NCI-H446 treated with DMSO at 0.1 percent for 48 hours (cell line): ENCODE measurements around the gene SSH3.
"Not testable (repeated sequence)": the region's sequence is repeated elsewhere in the genome, so short reads cannot be mapped to it uniquely, and the experiment has no call there.

Experiments used
- DNase-seq: peaks from one replicate; lab custom pipeline; 2025; lab: John Stamatoyannopoulos, UW

The SSH3 gene

DNA sequence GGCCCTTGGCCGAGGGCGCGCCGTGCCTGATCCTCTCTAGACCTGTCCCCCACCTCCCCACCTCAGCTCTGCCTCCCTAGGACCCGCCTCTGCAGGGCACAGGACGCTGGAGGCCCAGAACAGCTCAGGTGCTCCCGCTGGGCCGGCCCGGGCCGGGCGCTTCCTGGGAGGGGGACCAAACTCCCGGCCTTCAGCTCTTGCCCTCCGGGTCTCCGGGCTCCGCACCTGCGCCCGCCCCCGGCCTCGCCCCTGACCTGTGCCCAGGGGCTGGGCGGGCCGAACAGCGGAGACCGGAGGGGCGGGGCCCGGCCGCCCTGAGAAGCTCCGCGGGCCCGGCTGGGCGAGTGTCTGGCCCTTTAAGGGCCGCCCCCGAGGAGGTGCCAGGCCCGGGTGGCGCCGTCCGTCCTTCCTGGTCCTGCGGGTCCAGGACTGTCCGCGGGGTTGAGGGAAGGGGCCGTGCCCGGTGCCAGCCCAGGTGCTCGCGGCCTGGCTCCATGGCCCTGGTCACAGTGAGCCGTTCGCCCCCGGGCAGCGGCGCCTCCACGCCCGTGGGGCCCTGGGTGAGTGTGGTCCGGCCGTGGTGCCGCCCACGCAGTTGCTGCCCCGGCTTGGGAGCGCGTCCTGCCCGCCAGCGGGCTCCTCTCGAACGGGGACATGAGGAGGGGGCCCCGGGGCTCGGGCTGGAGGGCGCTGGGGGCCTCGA is at the start of gene SSH3:
Gene SSH3, plus strand, starts transcription at position 399 of the 703 bp plus-strand sequence. Its CDS starts 96 bp downstream, at position 495.
- no peak for DNase-seq

DNA sequence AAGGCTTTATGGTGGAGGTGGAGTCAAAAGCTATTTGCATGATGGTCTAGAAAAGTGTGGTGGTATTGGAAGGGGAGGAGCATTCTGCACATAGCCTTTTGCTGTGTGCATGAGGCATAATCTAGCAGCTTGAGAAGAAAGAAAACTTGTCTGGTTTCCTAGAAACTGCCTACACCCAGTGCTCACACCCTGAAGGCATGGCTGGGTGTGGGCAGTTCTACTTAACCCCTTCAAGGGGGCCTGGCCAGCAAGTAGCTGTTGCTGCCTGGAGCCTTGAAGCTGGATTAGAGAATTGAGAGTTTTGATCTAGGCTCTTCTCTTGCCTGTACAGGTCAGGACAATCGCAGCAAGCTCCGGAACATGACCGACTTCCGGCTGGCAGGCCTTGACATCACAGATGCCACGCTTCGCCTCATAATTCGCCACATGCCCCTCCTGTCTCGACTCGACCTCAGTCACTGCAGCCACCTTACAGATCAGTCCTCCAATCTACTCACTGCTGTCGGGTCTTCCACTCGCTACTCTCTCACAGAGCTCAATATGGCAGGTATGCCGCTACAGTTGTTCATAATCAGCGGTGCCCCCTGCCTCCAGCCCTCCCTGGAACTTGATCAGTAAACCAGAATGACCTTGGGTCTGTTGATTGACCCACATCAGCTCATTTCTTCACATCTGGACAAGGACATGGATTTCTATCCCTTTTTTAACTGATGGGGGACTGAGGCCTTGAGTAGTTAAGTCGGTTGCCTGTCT is 49.3 kb upstream of the SSH3 start:
- DNase-seq = no peak

DNA sequence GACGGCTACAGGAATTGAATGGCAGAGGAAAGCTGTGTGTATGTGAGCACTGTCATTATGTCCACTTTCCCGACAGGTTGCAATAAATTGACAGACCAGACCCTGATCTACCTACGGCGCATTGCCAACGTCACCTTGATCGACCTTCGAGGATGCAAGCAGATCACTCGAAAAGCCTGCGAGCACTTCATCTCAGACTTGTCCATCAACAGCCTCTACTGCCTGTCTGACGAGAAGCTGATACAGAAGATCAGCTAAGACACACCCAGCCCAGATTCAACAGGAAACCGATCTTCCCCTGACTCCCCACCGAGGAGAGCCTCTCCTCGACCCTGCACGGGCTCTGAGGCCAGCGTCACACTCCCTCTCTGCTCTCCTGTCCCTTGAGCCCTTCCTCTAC is 48.5 kb upstream of the SSH3 start:
- no peak for DNase-seq

GRCh38 chr11:67255353-67255752 is 48.0 kb upstream of the SSH3 start:
- no peak for DNase-seq

- no peak for DNase-seq
Measured at GRCh38 chr11:67255864-67256263, 47.5 kb upstream of the SSH3 start.

DNA sequence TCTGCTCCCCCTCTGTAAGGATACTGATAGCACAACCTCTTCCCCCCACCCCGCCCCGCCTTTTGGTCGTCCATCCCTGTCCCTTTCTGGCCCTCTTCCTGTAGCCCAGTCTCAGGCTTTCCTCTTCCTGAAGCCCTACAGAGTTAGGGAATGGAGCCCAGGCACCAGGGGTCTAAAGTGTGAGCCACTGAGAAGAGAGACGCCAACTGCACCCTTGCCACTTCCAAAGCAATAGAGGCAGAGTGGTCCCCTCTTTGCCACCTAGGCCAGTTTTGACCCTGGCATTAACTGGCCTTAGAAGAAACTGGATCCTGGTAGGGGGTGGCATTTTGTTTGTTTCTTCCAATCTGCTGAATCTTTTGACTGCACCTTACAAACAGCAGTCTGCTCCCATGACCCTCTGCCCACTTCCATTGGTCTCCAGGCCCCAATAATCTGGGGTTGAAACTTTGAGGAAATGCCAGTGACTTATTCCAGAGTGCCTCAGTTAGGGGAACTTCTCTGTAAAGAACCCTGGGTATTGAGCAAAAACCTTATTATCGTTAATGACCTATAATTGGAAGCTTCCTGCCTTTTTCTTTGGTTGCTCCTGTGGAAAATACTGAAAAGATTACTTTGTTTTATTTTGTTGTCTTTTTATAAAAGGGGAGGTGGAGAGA is 46.7 kb upstream of the SSH3 start:
- no peak for DNase-seq

DNA sequence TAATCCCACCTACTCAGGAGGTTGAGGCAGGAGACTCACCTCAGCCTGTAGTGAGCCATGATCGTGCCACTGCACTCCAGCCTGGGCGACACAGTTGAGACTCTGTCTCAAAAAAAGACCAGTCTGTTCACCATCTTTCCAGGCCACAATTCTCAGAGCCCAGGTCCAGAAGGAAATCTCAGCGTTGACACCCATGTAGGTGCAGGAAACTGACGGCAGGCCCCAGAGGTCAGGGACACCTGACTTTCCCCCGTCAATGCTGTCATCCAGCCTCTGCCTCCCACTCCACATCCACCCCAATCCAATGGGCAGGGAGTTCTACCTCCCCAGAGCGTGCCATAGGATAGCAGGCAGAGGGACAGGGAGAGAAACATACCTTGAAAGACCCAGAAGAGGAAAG is 42.9 kb upstream of the SSH3 start:
- no peak for DNase-seq

DNA sequence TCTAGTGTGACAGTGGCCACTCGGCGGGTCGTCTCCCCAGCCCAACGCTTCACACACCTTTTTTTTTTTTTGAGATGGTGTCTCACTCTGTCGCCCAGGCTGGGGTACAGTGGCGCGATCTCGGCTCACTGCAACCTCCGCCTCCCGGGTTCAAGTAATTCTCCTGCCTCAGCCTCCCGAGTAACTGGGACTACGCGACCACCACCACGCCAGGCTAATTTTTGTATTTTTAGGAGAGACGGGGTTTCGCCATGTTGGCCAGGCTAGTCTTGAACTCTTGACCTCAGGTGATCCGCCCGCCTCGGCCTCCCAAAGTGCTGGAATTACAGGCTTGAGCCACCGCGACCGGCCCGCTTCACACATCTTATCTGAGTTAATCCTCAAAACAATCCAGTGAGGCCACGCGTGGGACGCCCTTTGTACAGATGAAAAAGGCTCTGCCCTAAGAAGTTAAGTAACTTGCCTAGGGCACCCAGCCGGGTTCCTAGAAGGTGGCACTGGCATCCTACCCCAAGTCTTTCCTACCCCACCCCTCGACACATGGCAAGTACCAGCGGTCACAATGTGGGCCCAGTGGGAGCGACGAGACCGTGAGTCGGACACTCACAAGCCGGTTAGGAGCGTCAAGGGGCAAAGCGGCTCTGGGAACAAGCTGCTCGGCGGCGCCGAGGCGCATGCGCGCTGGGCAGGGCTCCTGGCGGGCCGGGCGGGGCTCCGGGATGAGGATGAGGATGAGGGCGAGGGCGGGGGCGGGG is 42.3 kb upstream of the SSH3 start:
- DNase-seq = not testable (repeated sequence)

GRCh38 chr11:67261640-67261945 is 41.7 kb upstream of the SSH3 start:
- no peak for DNase-seq

- no peak for DNase-seq
Measured at GRCh38 chr11:67261946-67262681, 41.2 kb upstream of the SSH3 start.

DNA sequence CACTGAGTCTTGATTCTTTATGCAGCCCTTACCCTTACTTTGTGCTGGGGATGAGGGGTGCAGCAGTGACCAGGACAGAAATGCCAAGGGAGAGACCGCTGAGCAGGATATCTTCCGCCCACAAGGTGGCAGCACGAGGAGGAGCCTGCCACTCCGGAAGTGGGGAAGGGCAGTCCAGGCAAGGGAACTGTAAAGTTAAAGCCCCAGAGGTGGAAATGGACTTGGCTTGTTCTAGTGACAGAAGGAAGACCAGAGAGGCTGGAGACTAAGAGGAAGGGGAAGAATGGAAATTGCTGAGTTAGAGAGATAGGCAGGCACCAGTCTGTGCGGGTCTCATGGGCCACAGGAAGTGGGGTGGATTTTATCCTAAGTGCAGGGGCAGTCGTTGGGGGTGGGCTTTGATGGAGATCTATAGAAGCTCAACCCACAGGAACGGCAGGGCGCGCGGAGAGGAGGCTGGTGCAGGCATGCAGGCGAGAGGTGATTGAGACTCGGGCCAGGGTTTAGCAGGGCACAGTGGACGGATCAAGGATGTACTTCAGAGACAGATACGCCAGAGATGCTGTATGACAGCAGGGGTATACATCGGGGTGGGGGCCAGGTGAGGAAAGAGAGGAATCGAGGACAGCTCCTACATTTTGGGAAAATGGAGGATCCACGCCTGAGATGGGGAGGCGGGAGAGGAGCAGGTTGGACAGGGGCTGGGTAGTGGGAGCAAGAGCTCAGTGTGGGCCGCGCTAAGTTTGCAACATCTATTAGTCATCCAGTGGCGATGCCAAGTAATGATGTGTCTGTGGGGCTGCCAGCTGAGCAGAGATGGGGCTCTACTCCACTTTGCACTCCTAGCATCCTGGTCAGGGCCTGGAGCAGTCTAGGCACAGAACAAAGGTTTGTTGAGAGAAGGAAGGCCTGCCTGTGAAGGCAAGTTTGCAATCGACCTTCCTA is 40.3 kb upstream of the SSH3 start:
- peak; percentile 62 for DNase-seq

DNA sequence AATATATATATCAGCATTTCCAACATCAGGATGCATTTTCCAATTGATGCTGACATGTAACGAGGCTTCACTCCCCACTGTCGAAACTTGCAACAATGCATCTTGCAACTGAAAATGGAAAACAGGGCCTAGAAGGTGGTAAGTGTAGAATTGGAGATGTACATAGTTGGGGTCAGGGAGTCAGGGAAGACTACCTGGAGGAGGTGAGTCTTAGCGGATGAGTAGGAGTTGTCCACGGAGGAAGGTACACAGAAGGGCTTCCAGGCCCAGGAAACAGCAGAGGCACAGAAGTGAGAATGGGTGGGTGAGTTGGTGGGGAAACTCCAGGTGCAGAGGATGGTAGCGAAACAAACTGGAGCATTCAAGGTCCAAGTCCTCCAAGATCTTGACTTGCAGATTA is 39.1 kb upstream of the SSH3 start:
- no peak for DNase-seq

DNA sequence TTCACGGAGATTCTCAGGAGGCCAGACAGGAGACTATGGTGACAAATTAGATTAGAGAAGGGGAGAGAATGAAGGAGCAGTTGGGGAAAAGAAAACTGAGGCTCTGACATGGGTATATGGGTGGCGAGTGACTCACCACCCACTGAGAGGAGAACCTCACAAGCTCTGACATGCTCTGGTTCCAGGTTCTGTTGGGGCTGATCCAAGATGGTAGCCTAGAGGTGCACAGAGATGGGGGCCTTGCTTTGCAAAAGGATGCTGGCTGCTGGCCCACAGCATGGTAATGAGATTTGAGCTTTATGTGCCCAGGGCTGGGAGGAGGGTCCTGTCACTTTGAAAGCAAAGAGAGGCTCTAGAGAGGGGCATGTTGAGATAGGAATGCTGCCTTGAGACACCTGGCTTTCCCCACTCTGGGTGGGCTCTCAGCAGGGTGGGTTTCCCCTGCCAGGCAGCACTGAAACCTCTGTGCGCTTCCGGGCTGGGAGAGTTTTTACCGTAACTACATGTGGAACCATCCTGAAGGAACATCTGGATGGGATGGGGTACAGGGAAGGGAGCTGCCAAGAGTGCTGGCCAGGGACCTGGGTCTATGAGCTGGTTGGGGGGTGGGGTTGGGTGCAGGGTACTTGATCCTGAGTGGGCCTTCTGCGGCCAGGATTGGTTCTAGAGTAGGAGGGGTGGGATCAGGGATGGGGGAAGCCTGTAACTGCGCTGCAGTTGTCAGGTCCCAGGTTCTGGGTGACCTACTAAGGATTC is 38.3 kb upstream of the SSH3 start:
- no peak for DNase-seq

- DNase-seq = no peak
Measured at GRCh38 chr11:67265633-67266448, 37.5 kb upstream of the SSH3 start.

DNA sequence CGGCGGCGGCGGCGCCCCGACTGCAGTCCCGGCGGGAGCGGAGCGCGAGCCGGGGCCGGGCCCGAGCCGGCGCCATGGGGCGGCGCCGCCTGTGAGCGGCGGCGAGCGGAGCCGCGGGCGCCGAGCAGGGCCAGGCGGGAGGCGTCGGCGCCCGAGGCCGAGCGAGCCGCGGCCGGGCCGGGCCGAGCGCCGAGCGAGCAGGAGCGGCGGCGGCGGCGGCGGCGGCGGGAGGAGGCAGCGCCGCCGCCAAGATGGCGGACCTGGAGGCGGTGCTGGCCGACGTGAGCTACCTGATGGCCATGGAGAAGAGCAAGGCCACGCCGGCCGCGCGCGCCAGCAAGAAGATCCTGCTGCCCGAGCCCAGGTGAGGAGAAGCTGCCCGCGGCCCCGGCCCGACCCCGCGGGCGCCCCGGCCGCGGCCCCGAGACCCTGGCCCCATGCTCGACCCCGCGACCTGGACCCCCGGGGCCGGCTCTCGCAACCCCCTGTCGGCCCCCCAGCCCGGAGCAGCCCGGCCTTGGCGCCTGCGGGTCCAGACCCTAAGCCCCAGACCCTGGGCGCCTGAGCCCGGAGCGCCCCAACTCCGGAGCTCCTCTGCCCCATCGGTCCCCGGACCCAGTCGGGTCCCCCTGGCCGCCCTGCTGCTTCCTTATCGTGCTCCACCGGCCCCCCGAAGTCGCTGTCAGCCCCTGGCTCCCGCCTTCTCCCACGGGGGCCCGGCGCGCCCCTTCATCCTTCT is 36.7 kb upstream of the SSH3 start, which contains the start of gene GRK2:
Gene GRK2, plus strand, starts transcription at position 25 of the 739 bp plus-strand sequence. Its CDS starts 227 bp downstream, at position 252.
- no peak for DNase-seq

DNA sequence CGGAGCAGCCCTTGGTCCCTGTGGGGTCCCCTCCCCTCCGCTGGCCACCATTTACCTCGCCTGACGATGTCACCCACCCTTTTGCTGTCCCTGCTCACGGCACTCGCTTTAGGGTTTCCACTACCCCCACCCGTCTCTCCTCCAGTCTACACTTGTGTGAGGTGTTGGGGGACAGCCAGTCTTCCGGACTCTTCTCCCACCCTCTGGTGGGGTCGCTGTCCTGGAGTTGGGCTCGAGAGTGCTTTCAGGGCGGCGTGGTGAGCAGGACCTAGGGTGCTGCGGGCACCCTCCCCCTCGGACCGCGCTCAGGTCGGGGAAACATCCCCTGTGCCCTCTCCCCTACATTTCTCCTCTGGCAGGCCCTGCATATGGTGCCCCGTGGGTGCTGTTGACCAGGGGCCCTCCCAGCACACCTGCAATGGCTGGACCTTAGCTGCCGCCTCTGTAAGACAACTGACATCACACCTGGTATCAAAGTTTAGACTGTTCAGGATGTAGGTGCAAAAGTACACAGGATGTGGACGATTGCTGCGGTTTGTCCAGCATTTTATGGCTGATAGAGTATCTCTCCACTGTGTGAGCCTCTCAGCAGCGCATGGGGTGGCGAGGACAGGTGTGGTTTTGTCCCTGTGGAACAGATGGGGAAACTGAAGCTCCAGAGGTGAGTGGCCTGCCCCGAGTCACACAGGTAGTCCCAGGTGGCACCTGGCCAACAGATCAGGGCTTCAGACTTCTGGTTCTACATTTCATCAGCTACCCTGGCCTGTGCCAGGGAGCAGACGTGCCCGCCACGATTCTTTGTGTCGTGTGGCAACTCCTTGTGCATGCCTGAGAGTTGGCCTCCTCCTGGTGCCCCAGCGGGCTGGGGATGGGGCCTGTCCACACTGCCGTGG is 35.9 kb upstream of the SSH3 start:
- no peak for DNase-seq
